Measurements from ENCODE around the gene UBE2G2.
"Not testable (repeated sequence)": the region's sequence is repeated elsewhere in the genome, so short reads cannot be mapped to it uniquely, and the experiment has no call there.

The UBE2G2 gene

GRCh38 chr21:44836349-44836665 is 34.7 kb upstream of the UBE2G2 start:
- DNase-seq (ENCODE audit: low read depth in 2 of 2): no peak

GRCh38 chr21:44835647-44835973 is 34.0 kb upstream of the UBE2G2 start:
- DNase-seq (ENCODE audit: low read depth in 2 of 2): no peak

- no peak for DNase-seq (ENCODE audit: low read depth in 2 of 2)
Measured at GRCh38 chr21:44834951-44835646, 33.5 kb upstream of the UBE2G2 start.

- no peak for DNase-seq (ENCODE audit: low read depth in 2 of 2)
Measured at GRCh38 chr21:44834231-44834950, 32.8 kb upstream of the UBE2G2 start.

- DNase-seq (ENCODE audit: low read depth in 2 of 2): no peak
Measured at GRCh38 chr21:44833663-44834062, 32.0 kb upstream of the UBE2G2 start.

GRCh38 chr21:44832516-44833255 is 31.1 kb upstream of the UBE2G2 start:
- DNase-seq (ENCODE audit: low read depth in 2 of 2): not testable (repeated sequence)

GRCh38 chr21:44831227-44831860 is 29.7 kb upstream of the UBE2G2 start:
- no peak for DNase-seq (ENCODE audit: low read depth in 2 of 2)

- no peak for DNase-seq (ENCODE audit: low read depth in 2 of 2)
Measured at GRCh38 chr21:44829507-44830092, 28.0 kb upstream of the UBE2G2 start.

- DNase-seq (ENCODE audit: low read depth in 2 of 2): no peak
Measured at GRCh38 chr21:44828362-44829056, 26.9 kb upstream of the UBE2G2 start.

- DNase-seq (ENCODE audit: low read depth in 2 of 2): no peak
Measured at GRCh38 chr21:44823179-44823660, 21.6 kb upstream of the UBE2G2 start.

- DNase-seq (ENCODE audit: low read depth in 2 of 2): no peak
Measured at GRCh38 chr21:44822484-44823178, 21.0 kb upstream of the UBE2G2 start.

- no peak for DNase-seq (ENCODE audit: low read depth in 2 of 2)
Measured at GRCh38 chr21:44820851-44821250, 19.2 kb upstream of the UBE2G2 start.

GRCh38 chr21:44819283-44820243 is 17.9 kb upstream of the UBE2G2 start:
- no peak for DNase-seq (ENCODE audit: low read depth in 2 of 2)

GRCh38 chr21:44818640-44819011 is 17.0 kb upstream of the UBE2G2 start:
- no peak for DNase-seq (ENCODE audit: low read depth in 2 of 2)

GRCh38 chr21:44817914-44818639 is 16.5 kb upstream of the UBE2G2 start, which contains the start of gene SUMO3:
Gene SUMO3, minus strand, starts transcription at chr21:44818062. Its CDS starts 94 bp downstream, at chr21:44817968.
- peak; percentile 79 for DNase-seq (ENCODE audit: low read depth in 2 of 2)

- peak; percentile 93 to 94 for DNase-seq (ENCODE audit: low read depth in 2 of 2)
Measured at GRCh38 chr21:44817506-44817880, 15.9 kb upstream of the UBE2G2 start.

GRCh38 chr21:44816761-44817505 is 15.3 kb upstream of the UBE2G2 start:
- no peak for DNase-seq (ENCODE audit: low read depth in 2 of 2)
